Stimulated activated CD8-positive, alpha-beta memory T cell treated with anti-CD3 and anti-CD28 coated beads, Interleukin-12 subunit alpha, Interleukin-12 subunit beta, amount 100 ng/mL, for 1 hour (primary cell): Measurements from ENCODE around the gene FAM240A.

Experiments used
- DNase-seq: peaks from one replicate; pipeline ENCODE4 v3.0.0-alpha.2; 2020; ENCODE audit warnings: low read depth

FAM240A gene

GRCh38 chr3:46662771-46663551 is 50.6 kb downstream of the FAM240A start:
- no peak for DNase-seq

- DNase-seq: no peak
These were observed 51.3 kb downstream of the FAM240A start for GRCh38 chr3:46663591-46664135.

- no peak for DNase-seq
These were observed 52.1 kb downstream of the FAM240A start for GRCh38 chr3:46664188-46664970.

GRCh38 chr3:46664971-46665762 is 52.8 kb downstream of the FAM240A start:
- no peak for DNase-seq

- no peak for DNase-seq
These were observed 53.6 kb downstream of the FAM240A start for GRCh38 chr3:46665763-46666452.

GRCh38 chr3:46666453-46666845 is 54.1 kb downstream of the FAM240A start:
- no peak for DNase-seq

GRCh38 chr3:46667061-46667621 is 54.8 kb downstream of the FAM240A start:
- no peak for DNase-seq

- no peak for DNase-seq
These were observed 55.3 kb downstream of the FAM240A start for GRCh38 chr3:46667657-46668056.

- DNase-seq: no peak
These were observed 55.8 kb downstream of the FAM240A start for GRCh38 chr3:46668116-46668515.

GRCh38 chr3:46668591-46668990 is 56.3 kb downstream of the FAM240A start:
- no peak for DNase-seq

GRCh38 chr3:46669191-46669999 is 57.1 kb downstream of the FAM240A start:
- no peak for DNase-seq

- no peak for DNase-seq
These were observed 57.9 kb downstream of the FAM240A start for GRCh38 chr3:46670000-46670890.

- DNase-seq: no peak
These were observed 58.6 kb downstream of the FAM240A start for GRCh38 chr3:46670891-46671427.

- DNase-seq: no peak
These were observed 59.4 kb downstream of the FAM240A start for GRCh38 chr3:46671541-46672348.

- no peak for DNase-seq
These were observed 60.0 kb downstream of the FAM240A start for GRCh38 chr3:46672349-46672695.

- no peak for DNase-seq
These were observed 61.1 kb downstream of the FAM240A start for GRCh38 chr3:46673151-46674030.
